ENCODE data around the gene CERS2.

DNA sequence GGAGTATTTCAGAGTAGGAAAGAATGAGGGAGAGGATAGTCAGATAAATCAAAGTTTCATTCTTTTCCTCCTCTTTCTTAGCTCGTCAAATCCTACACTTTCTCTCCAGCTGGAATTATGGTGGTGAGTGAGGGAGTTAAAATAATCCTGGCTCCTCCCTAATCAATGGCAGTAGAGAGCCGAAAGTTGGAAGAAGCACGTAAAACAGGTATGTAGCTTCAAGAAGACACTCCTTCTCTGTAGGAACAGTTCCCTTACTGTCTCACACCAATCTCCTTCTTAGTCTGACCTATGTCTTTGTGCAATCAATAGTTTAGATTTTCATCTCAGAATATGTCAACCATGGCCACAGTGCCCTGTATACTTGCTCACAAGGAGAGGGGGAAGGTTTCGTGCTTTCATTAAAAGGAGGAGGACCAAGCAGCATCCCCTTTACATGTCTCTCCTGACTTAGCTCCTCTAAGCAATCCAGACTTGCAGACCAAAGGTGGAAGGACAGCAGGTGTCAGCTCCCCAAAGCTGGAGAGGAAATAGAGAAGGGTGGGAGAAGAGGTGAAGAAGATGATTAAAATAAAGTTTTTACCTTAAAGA lies 31.2 kb upstream of the CERS2 start:
- TF ChIP-seq, protein P1, sequence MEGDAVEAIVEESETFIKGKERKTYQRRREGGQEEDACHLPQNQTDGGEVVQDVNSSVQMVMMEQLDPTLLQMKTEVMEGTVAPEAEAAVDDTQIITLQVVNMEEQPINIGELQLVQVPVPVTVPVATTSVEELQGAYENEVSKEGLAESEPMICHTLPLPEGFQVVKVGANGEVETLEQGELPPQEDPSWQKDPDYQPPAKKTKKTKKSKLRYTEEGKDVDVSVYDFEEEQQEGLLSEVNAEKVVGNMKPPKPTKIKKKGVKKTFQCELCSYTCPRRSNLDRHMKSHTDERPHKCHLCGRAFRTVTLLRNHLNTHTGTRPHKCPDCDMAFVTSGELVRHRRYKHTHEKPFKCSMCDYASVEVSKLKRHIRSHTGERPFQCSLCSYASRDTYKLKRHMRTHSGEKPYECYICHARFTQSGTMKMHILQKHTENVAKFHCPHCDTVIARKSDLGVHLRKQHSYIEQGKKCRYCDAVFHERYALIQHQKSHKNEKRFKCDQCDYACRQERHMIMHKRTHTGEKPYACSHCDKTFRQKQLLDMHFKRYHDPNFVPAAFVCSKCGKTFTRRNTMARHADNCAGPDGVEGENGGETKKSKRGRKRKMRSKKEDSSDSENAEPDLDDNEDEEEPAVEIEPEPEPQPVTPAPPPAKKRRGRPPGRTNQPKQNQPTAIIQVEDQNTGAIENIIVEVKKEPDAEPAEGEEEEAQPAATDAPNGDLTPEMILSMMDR (conservative IDR thresholded peaks at IDR 0.05 in 1 of 2, IDR thresholded peaks at IDR 0.05 in 1 of 2; ENCODE audit: extremely low read depth in 1 of 2, insufficient read depth in 1 of 2, low read depth in 1 of 2, low read length in 2 of 2): no peak
- TF ChIP-seq EZH2 (IDR thresholded peaks at IDR 0.05; ENCODE audit: borderline replicate concordance, low read length): no peak

Data from mammary epithelial cell (primary cell).